Endodermal cell (in vitro differentiated cells): ENCODE results near the gene USP2. TPM values are rescaled to one million over a fixed set of nuclear protein-coding genes. Genes with fewer than 3 reads are reported as not detected.

Experiments
- DNase-seq: peaks from one replicate; pipeline ENCODE4 v3.0.0-alpha.2; 2017
- H3K27ac ChIP-seq: 2 replicates; pipeline ENCODE4 v1.5.1; 2013; ENCODE audit warnings: mild to moderate bottlenecking, low read depth, low read length, moderate library complexity
- H3K27me3 ChIP-seq: 2 replicates; pipeline ENCODE4 v1.6.1; 2013; ENCODE audit warnings: mild to moderate bottlenecking, low read length, moderate library complexity; ENCODE audit not compliant: insufficient read depth, control insufficient read depth, poor library complexity, severe bottlenecking
- H3K36me3 ChIP-seq: 2 replicates; pipeline ENCODE4 v1.7.0; 2013; ENCODE audit warnings: mild to moderate bottlenecking, low read length, moderate library complexity; ENCODE audit not compliant: control insufficient read depth, insufficient read depth
- H3K4me1 ChIP-seq: one replicate; pipeline ENCODE4 v1.7.0; 2013; ENCODE audit warnings: low read length; ENCODE audit not compliant: control insufficient read depth, insufficient read depth
- H3K4me3 ChIP-seq: 2 replicates; pipeline ENCODE4 v1.5.1; 2013; ENCODE audit warnings: mild to moderate bottlenecking, low read length, moderate library complexity
- H3K9ac ChIP-seq: 2 replicates; pipeline ENCODE4 v1.6.1; 2013; ENCODE audit warnings: mild to moderate bottlenecking, low read length, moderate library complexity; ENCODE audit not compliant: poor library complexity, severe bottlenecking; ENCODE audit errors: extremely low read depth
- H3K9me3 ChIP-seq: 2 replicates; pipeline ENCODE4 v1.6.1; 2013; ENCODE audit warnings: mild to moderate bottlenecking, low read length, moderate library complexity; ENCODE audit not compliant: control insufficient read depth
- H3K27ac Mint-ChIP-seq: 2 replicates; pipeline ENCODE4 v1.8.0; 2020; ENCODE audit warnings: mixed read lengths
- H3K27me3 Mint-ChIP-seq: 2 replicates; pipeline ENCODE4 v1.8.0; 2021; ENCODE audit warnings: mild to moderate bottlenecking, mixed read lengths; ENCODE audit not compliant: insufficient read depth
- H3K36me3 Mint-ChIP-seq: 2 replicates; pipeline ENCODE4 v1.8.0; 2020; ENCODE audit warnings: low read depth, mixed read lengths
- H3K4me1 Mint-ChIP-seq: 2 replicates; pipeline ENCODE4 v1.8.0; 2020; ENCODE audit warnings: mixed read lengths
- H3K4me3 Mint-ChIP-seq: 2 replicates; pipeline ENCODE4 v1.8.0; 2020; ENCODE audit warnings: mild to moderate bottlenecking, moderate library complexity, mixed read lengths
- H3K9me3 Mint-ChIP-seq: 2 replicates; pipeline ENCODE4 v1.8.0; 2020; ENCODE audit warnings: mild to moderate bottlenecking, mixed read lengths
- CTCF ChIP-seq: fragments of 200-600 bp; sonication (generic); conservative IDR thresholded peaks from 2 replicates; pipeline ENCODE4 v1.5.0; 2021; ENCODE audit warnings: antibody characterized with exemption, mild to moderate bottlenecking
- WGBS, 2 experiments: methylation state at CpG; one replicate each; pipeline versions ENCODE4 v1.1.5 to v1.1.7; 2013; ENCODE audit warnings: missing lambda C conversion rate in 2 of 2, mixed read lengths in 1 of 2; ENCODE audit not compliant: insufficient coverage in 1 of 2, insufficient read length in 1 of 2; 5-methylcytosine and 5-hydroxymethylcytosine counted together
- long read RNA-seq, 4 experiments: library from polyadenylated mRNA in 2 of 4; library from RNA in 1 of 4; library from capped mRNA in 1 of 4; stranded (forward) in 3 of 4; unstranded in 1 of 4; transcript quantifications; one replicate each; pipeline ENCODE4 v2.0.0, GENCODE V29; 2020 to 2021; ENCODE audit warnings: inconsistent platforms in 1 of 4
- polyA plus RNA-seq, 2 experiments: library from polyadenylated mRNA; stranded (reverse); fragments of 50-300 nt; gene quantifications; one replicate each; pipeline ENCODE4 v1.2.3, GENCODE V29; 2013
- total RNA-seq, 2 donors: library from RNA; stranded (reverse); fragmentation: NEBNext Ultra II Directional in 1 of 2; extraction: Animal tissue kit (Norgen Biotek cat#: 25700) in 1 of 2; gene quantifications; 2 replicates in 1 of 2; 3 replicates in 1 of 2; pipeline ENCODE4 v1.2.1, GENCODE V29; 2021

USP2 gene
- 10 to 100 TPM; 17.8 to 21.1 TPM for total RNA-seq
- 5.7 TPM for polyA plus RNA-seq (2013, experiment 1 of 2)
- 7.9 TPM for polyA plus RNA-seq (2013, experiment 2 of 2)
- long read RNA-seq, experiment 1, partial matches to known transcripts: 0 of 5 reads
- long read RNA-seq, experiment 1, other reads (novel, unspliced or antisense): 5 of 5 reads
- long read RNA-seq, experiment 2, transcript USP2-201 (13 exons, 3,732 nt): major isoform, 11 of 36 reads
- long read RNA-seq, experiment 2, partial matches to known transcripts: 6 of 36 reads
- long read RNA-seq, experiment 2, other reads (novel, unspliced or antisense): 16 of 36 reads
- long read RNA-seq, experiment 3, transcript USP2-201 (13 exons, 3,732 nt): major isoform, 10 of 32 reads
- long read RNA-seq, experiment 3, partial matches to known transcripts: 2 of 32 reads
- long read RNA-seq, experiment 3, other reads (novel, unspliced or antisense): 18 of 32 reads
- long read RNA-seq, experiment 4: 0 reads

GRCh38 chr11:119381181-119381988, at the start of gene USP2:
Gene USP2, minus strand, starts transcription at chr11:119381690. Its CDS starts 8,210 bp downstream, at chr11:119373480.
- Mint-ChIP-seq H3K27ac (peak within 1 kb of the TSS; percentile 24), H3K4me1 (peaks cover 36% of the 10 kb centered on the region), H3K36me3 (no peaks in the 10 kb centered on the region), H3K27me3 (no peaks in the 10 kb centered on the region), H3K9me3 (no peaks in the 10 kb centered on the region), H3K4me3 (no peak within 1 kb of the TSS)
- TF ChIP-seq CTCF: peak; percentile 91
- no peak within 1 kb of the TSS for H3K27ac ChIP-seq
- H3K9me3 ChIP-seq: no peaks in the 10 kb centered on the region
- H3K9ac ChIP-seq: peak within 1 kb of the TSS; percentile 73
- peaks cover 27% of the 10 kb centered on the region for H3K4me1 ChIP-seq
- H3K4me3 ChIP-seq: peak within 1 kb of the TSS; percentile 83
- no peaks in the 10 kb centered on the region for H3K27me3 ChIP-seq
- 0% methylated on average over 16 to 54 of the region's 54 CpGs for WGBS, 2 experiments
- DNase-seq: peak; percentile 98
- H3K36me3 ChIP-seq: peaks cover 3% of the 10 kb centered on the region

GRCh38 chr11:119427279-119427678, 45.8 kb upstream of the USP2 start:
- Histone ChIP-seq H3K9me3 (no peaks in the 10 kb centered on the region), H3K36me3 (no peaks in the 10 kb centered on the region), H3K27ac (no peak overlapping the region), H3K27me3 (peaks cover 19% of the 10 kb centered on the region), H3K9ac (no peak overlapping the region), H3K4me3 (no peak overlapping the region), H3K4me1 (no peaks in the 10 kb centered on the region)
- DNase-seq: no peak
- no peak for TF ChIP-seq CTCF
- no peak overlapping the region for H3K4me3 Mint-ChIP-seq
- no peaks in the 10 kb centered on the region for H3K36me3 Mint-ChIP-seq
- WGBS, 2 experiments: 89 to 100% methylated on average over 1 to 5 of the region's 5 CpGs
- peaks cover 41% of the 10 kb centered on the region for H3K27me3 Mint-ChIP-seq
- no peaks in the 10 kb centered on the region for H3K4me1 Mint-ChIP-seq
- no peak overlapping the region for H3K27ac Mint-ChIP-seq
- H3K9me3 Mint-ChIP-seq: peaks cover 18% of the 10 kb centered on the region

- peaks cover 43% of the 10 kb centered on the region for H3K27me3 Mint-ChIP-seq
- H3K9me3 ChIP-seq: no peaks in the 10 kb centered on the region
- H3K9ac ChIP-seq: no peak overlapping the region
- 69 to 70% methylated on average over 4 of the region's 4 CpGs for WGBS, 2 experiments
- no peaks in the 10 kb centered on the region for H3K36me3 Mint-ChIP-seq
- no peak overlapping the region for H3K4me3 Mint-ChIP-seq
- no peaks in the 10 kb centered on the region for H3K36me3 ChIP-seq
- H3K9me3 Mint-ChIP-seq: peaks cover 18% of the 10 kb centered on the region
- no peak for TF ChIP-seq CTCF
- peaks cover 9% of the 10 kb centered on the region for H3K4me1 Mint-ChIP-seq
- H3K4me1 ChIP-seq: no peaks in the 10 kb centered on the region
- H3K27me3 ChIP-seq: peaks cover 30% of the 10 kb centered on the region
- DNase-seq: no peak
- H3K27ac Mint-ChIP-seq: no peak overlapping the region
- no peak overlapping the region for H3K4me3 ChIP-seq
- H3K27ac ChIP-seq: no peak overlapping the region
Measured at GRCh38 chr11:119426142-119426541, 44.7 kb upstream of the USP2 start.
